B cell (primary cell): Measurements from ENCODE around the gene DFFB. TPM values are rescaled to one million over a fixed set of nuclear protein-coding genes. Genes with fewer than 3 reads are reported as not detected.

Experiments
- ATAC-seq: fragments of 200-7000 bp; cut with Tn5 transposase; one replicate; pipeline ENCODE4 v1.10.0; 2021; ENCODE audit warnings: low read depth, mild to moderate bottlenecking, moderate number of reproducible peaks, moderate library complexity
- CTCF ChIA-PET: fragments of 350-600 bp; sonication (Branson Sonifier 250); formaldehyde crosslinking; loops from one replicate; lab custom pipeline; 2021; ENCODE audit warnings: antibody characterized with exemption, inconsistent platforms; lab: Charles Lee
- POLR2A ChIA-PET: fragments of 350-600 bp; sonication (Branson Sonifier 250); formaldehyde crosslinking; loops from one replicate; lab custom pipeline; 2021; ENCODE audit warnings: antibody characterized with exemption; lab: Charles Lee
- DNase-seq: peaks from one replicate; pipeline ENCODE4 v3.0.0; 2013
- H2AFZ ChIP-seq: 2 replicates; pipeline ENCODE4 v1.6.1; 2012; ENCODE audit warnings: mild to moderate bottlenecking, low read depth, low read length; ENCODE audit not compliant: insufficient read depth, poor library complexity, severe bottlenecking
- H3K27ac ChIP-seq, 2 donors: 1 replicate in 1 of 2; 2 replicates in 1 of 2; pipeline ENCODE4 v1.5.1; 2012 to 2013; ENCODE audit warnings: low read length in 2 of 2, mild to moderate bottlenecking in 2 of 2, moderate library complexity in 1 of 2
- H3K27me3 ChIP-seq, 4 experiments: fragments of 200-600 bp in 1 of 4; sonication (generic) in 1 of 4; replicated peaks in 1 of 4; 1 replicate in 2 of 4; 2 replicates in 2 of 4; pipeline versions ENCODE4 v1.6.1 to v1.7.0; 2013 to 2016; ENCODE audit warnings: low read length in 3 of 4, mild to moderate bottlenecking in 2 of 4, mixed read lengths in 1 of 4, moderate library complexity in 1 of 4; ENCODE audit not compliant: insufficient read depth in 4 of 4, control insufficient read depth in 3 of 4; ENCODE audit errors: control extremely low read depth in 1 of 4
- H3K36me3 ChIP-seq, 2 experiments: replicated peaks in 1 of 2; 1 replicate in 1 of 2; 2 replicates in 1 of 2; pipeline versions ENCODE4 v1.6.1 to v1.7.1; 2013; ENCODE audit warnings: low read length in 1 of 2; ENCODE audit not compliant: insufficient read depth in 2 of 2, control insufficient read depth in 1 of 2; ENCODE audit errors: control extremely low read depth in 1 of 2, extremely low read depth in 1 of 2
- H3K4me1 ChIP-seq, 2 donors: fragments of 200-600 bp in 1 of 2; sonication (generic) in 1 of 2; 1 replicate in 1 of 2; 2 replicates in 1 of 2; pipeline versions ENCODE4 v1.5.1 to v1.6.1; 2013 to 2017; ENCODE audit warnings: low read length in 2 of 2; ENCODE audit not compliant: control insufficient read depth in 2 of 2, insufficient read depth in 2 of 2
- H3K4me2 ChIP-seq: replicated peaks from 2 replicates; pipeline ENCODE3; 2012; ENCODE audit warnings: mild to moderate bottlenecking, low read depth, low read length; ENCODE audit not compliant: poor library complexity, severe bottlenecking
- H3K4me3 ChIP-seq, 5 experiments: fragments of 200-600 bp in 1 of 5; sonication (generic) in 1 of 5; 1 replicate in 3 of 5; 2 replicates in 2 of 5; pipeline versions ENCODE4 v1.5.1 to v1.7.0; 2011 to 2016; ENCODE audit warnings: low read length in 4 of 5, mild to moderate bottlenecking in 4 of 5, low read depth in 2 of 5, control low read depth in 1 of 5, moderate library complexity in 1 of 5; ENCODE audit not compliant: insufficient read depth in 1 of 5; ENCODE audit errors: control extremely low read depth in 1 of 5, extremely low read depth in 1 of 5
- H3K79me2 ChIP-seq: fragments of 200-600 bp; sonication (generic); one replicate; pipeline ENCODE4 v1.6.0; 2016; ENCODE audit warnings: low read length; ENCODE audit not compliant: control insufficient read depth, insufficient read depth
- H3K9ac ChIP-seq: fragments of 200-600 bp; sonication (generic); 2 replicates; pipeline ENCODE4 v1.6.1; 2017; ENCODE audit warnings: mild to moderate bottlenecking, low read length, moderate library complexity
- H3K9me3 ChIP-seq, 3 donors: one replicate each; pipeline versions ENCODE4 v1.6.1 to v1.7.1; 2013; ENCODE audit warnings: low read length in 2 of 3; ENCODE audit not compliant: control insufficient read depth in 2 of 3, insufficient read depth in 1 of 3; ENCODE audit errors: control extremely low read depth in 1 of 3
- H4K20me1 ChIP-seq: 2 replicates; pipeline ENCODE4 v1.6.0; 2012; ENCODE audit warnings: mild to moderate bottlenecking, low read length; ENCODE audit not compliant: insufficient read depth, control insufficient read depth, poor library complexity, severe bottlenecking
- H3K27ac Mint-ChIP-seq: one replicate; pipeline ENCODE4 v1.8.0; 2021; ENCODE audit warnings: mixed read lengths
- H3K27me3 Mint-ChIP-seq: one replicate; pipeline ENCODE4 v1.8.0; 2021; ENCODE audit warnings: mixed read lengths
- H3K4me1 Mint-ChIP-seq: one replicate; pipeline ENCODE4 v1.8.0; 2021; ENCODE audit warnings: mixed read lengths
- H3K4me3 Mint-ChIP-seq: one replicate; pipeline ENCODE4 v1.8.0; 2021; ENCODE audit warnings: mixed read lengths
- H3K9me3 Mint-ChIP-seq: one replicate; pipeline ENCODE4 v1.8.0; 2022; ENCODE audit warnings: mixed read lengths; ENCODE audit not compliant: insufficient read depth
- CTCF ChIP-seq: fragments of 200-600 bp; IDR thresholded peaks from one replicate; pipeline ENCODE4 v1.8.0; 2022; ENCODE audit warnings: antibody characterized with exemption, mild to moderate bottlenecking
- EZH2 ChIP-seq: IDR thresholded peaks from 2 replicates; pipeline ENCODE4 v1.6.1; 2012; ENCODE audit warnings: borderline replicate concordance, low read depth, mild to moderate bottlenecking, moderate library complexity, low read length; ENCODE audit not compliant: insufficient read depth, poor library complexity, severe bottlenecking
- WGBS: methylation state at CpG from one replicate; pipeline ENCODE4 v1.1.5; 2013; ENCODE audit warnings: missing lambda C conversion rate; ENCODE audit not compliant: insufficient coverage; 5-methylcytosine and 5-hydroxymethylcytosine counted together
- intact Hi-C: fragments of 100-400 bp; cut with micrococcal nuclease; formaldehyde crosslinking; loops from one replicate; pipeline ENCODE4 v1.10.0; 2022
- polyA plus RNA-seq: library from polyadenylated mRNA; depleted of rRNA; stranded (reverse); fragments of >200 nt; gene quantifications from 2 replicates; pipeline ENCODE4 v1.2.3, GENCODE V29; 2012
- total RNA-seq, 2 donors: library from RNA; stranded (reverse); fragments of 120-200 nt in 1 of 2; gene quantifications; 1 replicate in 1 of 2; 2 replicates in 1 of 2; pipeline versions ENCODE4 v1.2.3 to v1.2.4, GENCODE V29; 2013 to 2022

The DFFB gene
- total and polyA plus RNA-seq, 2 donors (not counting 1 experiment from before 2014, with no cell fraction given) = 14.0 to 17.4 TPM

- Histone ChIP-seq H3K4me3 (no peak overlapping the region), H3K9me3 (no peaks in the 10 kb centered on the region), H2AFZ (no peak overlapping the region), H3K4me2 (no peak overlapping the region), H4K20me1 (no peaks in the 10 kb centered on the region), H3K27me3 (peaks cover 0 to 8% (median 0%) of the 10 kb centered on the region in 4 experiments), H3K79me2 (no peaks in the 10 kb centered on the region), H3K27ac (no peak overlapping the region), H3K4me1 (peaks cover 0 to 31% of the 10 kb centered on the region in 2 donors), H3K9ac (no peak overlapping the region), H3K36me3 (no peaks in the 10 kb centered on the region)
- Mint-ChIP-seq H3K27ac (no peak overlapping the region), H3K4me1 (peaks cover 16% of the 10 kb centered on the region), H3K27me3 (peaks cover 6% of the 10 kb centered on the region), H3K4me3 (no peak overlapping the region), H3K9me3 (no peaks in the 10 kb centered on the region)
- ATAC-seq = no peak
- no peak for DNase-seq
- WGBS = 97% methylated on average over 12 of the region's 19 CpGs
- ChIA-PET CTCF (no interaction called here), POLR2A (no interaction called here)
- intact Hi-C loops = loop anchor here (10.0 kb wide), 1 partner anchor 251 kb away; the partner anchor contains the start of genes TP73 and WRAP73
- no peak for TF ChIP-seq EZH2
- no peak for TF ChIP-seq CTCF
Observed at GRCh38 chr1:3905266-3905952, 48.1 kb downstream of the DFFB start.

GRCh38 chr1:3905953-3906671 is 48.8 kb downstream of the DFFB start:
- no peak overlapping the region for H3K4me3 Mint-ChIP-seq
- H3K9me3 ChIP-seq = no peaks in the 10 kb centered on the region
- H3K4me2 ChIP-seq = no peak overlapping the region
- no peaks in the 10 kb centered on the region for H3K9me3 Mint-ChIP-seq
- H3K36me3 ChIP-seq = no peaks in the 10 kb centered on the region
- peaks cover 0 to 13% (median 0%) of the 10 kb centered on the region in 4 experiments for H3K27me3 ChIP-seq
- TF ChIP-seq EZH2 = no peak
- no peak for TF ChIP-seq CTCF
- no peaks in the 10 kb centered on the region for H3K79me2 ChIP-seq
- CTCF ChIA-PET = no interaction called here
- H2AFZ ChIP-seq = no peak overlapping the region
- H3K27ac ChIP-seq = no peak overlapping the region
- intact Hi-C loops = loop anchor here (10.0 kb wide), 1 partner anchor 251 kb away; the partner anchor contains the start of genes TP73 and WRAP73
- 89% methylated on average over 18 of the region's 18 CpGs for WGBS
- peaks cover 6% of the 10 kb centered on the region for H3K27me3 Mint-ChIP-seq
- no peak overlapping the region for H3K27ac Mint-ChIP-seq
- ATAC-seq (no peak), DNase-seq (no peak)
- POLR2A ChIA-PET = no interaction called here
- peaks cover 3 to 38% of the 10 kb centered on the region in 2 donors for H3K4me1 ChIP-seq
- no peak overlapping the region for H3K4me3 ChIP-seq
- peaks cover 23% of the 10 kb centered on the region for H3K4me1 Mint-ChIP-seq
- H3K9ac ChIP-seq = no peak overlapping the region
- H4K20me1 ChIP-seq = no peaks in the 10 kb centered on the region
